ENCODE measurements around the gene GPATCH2L. TPM values are rescaled to one million over a fixed set of nuclear protein-coding genes. Genes with fewer than 3 reads are reported as not detected.

The GPATCH2L gene
- polyA plus RNA-seq, 1 donor = 20.8 TPM

- no peak for DNase-seq (ENCODE audit: low read depth)
Measured at GRCh38 chr14:76136476-76137110, 15.1 kb upstream of the GPATCH2L start.

GRCh38 chr14:76138119-76138757 is 13.5 kb upstream of the GPATCH2L start:
- DNase-seq (ENCODE audit: low read depth) = no peak

GRCh38 chr14:76138758-76139723 is 12.7 kb upstream of the GPATCH2L start:
- no peak for DNase-seq (ENCODE audit: low read depth)

- DNase-seq (ENCODE audit: low read depth) = no peak
Measured at GRCh38 chr14:76143642-76144041, 8.1 kb upstream of the GPATCH2L start.

- no peak for DNase-seq (ENCODE audit: low read depth)
Measured at GRCh38 chr14:76146976-76147375, 4.7 kb upstream of the GPATCH2L start.

GRCh38 chr14:76149196-76149595 is 2.5 kb upstream of the GPATCH2L start:
- DNase-seq (ENCODE audit: low read depth) = no peak

GRCh38 chr14:76152333-76152681 is 585 bp downstream of the GPATCH2L start:
- DNase-seq (ENCODE audit: low read depth) = peak; percentile 11

- no peak for DNase-seq (ENCODE audit: low read depth)
Measured at GRCh38 chr14:76153919-76154318, 2.2 kb downstream of the GPATCH2L start.

GRCh38 chr14:76154539-76155126 is 2.9 kb downstream of the GPATCH2L start:
- DNase-seq (ENCODE audit: low read depth) = no peak

GRCh38 chr14:76163668-76164363 is 12.1 kb downstream of the GPATCH2L start:
- no peak for DNase-seq (ENCODE audit: low read depth)

GRCh38 chr14:76168531-76168930 is 16.8 kb downstream of the GPATCH2L start:
- DNase-seq (ENCODE audit: low read depth) = no peak

GRCh38 chr14:76169776-76170175 is 18.1 kb downstream of the GPATCH2L start:
- DNase-seq (ENCODE audit: low read depth) = no peak

GRCh38 chr14:76174982-76175381 is 23.3 kb downstream of the GPATCH2L start:
- no peak for DNase-seq (ENCODE audit: low read depth)

- DNase-seq (ENCODE audit: low read depth) = no peak
Measured at GRCh38 chr14:76175942-76176341, 24.2 kb downstream of the GPATCH2L start.

GRCh38 chr14:76181546-76181945 is 29.8 kb downstream of the GPATCH2L start:
- DNase-seq (ENCODE audit: low read depth) = no peak

GRCh38 chr14:76186308-76187027 is 34.7 kb downstream of the GPATCH2L start:
- DNase-seq (ENCODE audit: low read depth) = no peak

GRCh38 chr14:76191297-76191696 is 39.6 kb downstream of the GPATCH2L start:
- DNase-seq (ENCODE audit: low read depth) = peak; percentile 24

GRCh38 chr14:76193696-76194095 is 42.0 kb downstream of the GPATCH2L start:
- no peak for DNase-seq (ENCODE audit: low read depth)

- no peak for DNase-seq (ENCODE audit: low read depth)
Measured at GRCh38 chr14:76194327-76194726, 42.6 kb downstream of the GPATCH2L start.

- no peak for DNase-seq (ENCODE audit: low read depth)
Measured at GRCh38 chr14:76195003-76195402, 43.3 kb downstream of the GPATCH2L start.
